ENCODE results near the gene MYOG. TPM values are rescaled to one million over a fixed set of nuclear protein-coding genes. Genes with fewer than 3 reads are reported as not detected.

Gene MYOG
- total RNA-seq, 1 experiment from 2014 or later: not detected

- Mint-ChIP-seq H3K36me3 (ENCODE audit: insufficient read depth, unreplicated experiment) (peaks cover 5% of the 10 kb centered on the region), H3K9me3 (ENCODE audit: unreplicated experiment) (no peaks in the 10 kb centered on the region), H3K4me3 (ENCODE audit: unreplicated experiment) (no peak overlapping the region), H3K4me1 (ENCODE audit: low read depth, unreplicated experiment) (peaks cover 21% of the 10 kb centered on the region), H3K27ac (ENCODE audit: unreplicated experiment) (no peak overlapping the region), H3K27me3 (ENCODE audit: insufficient read depth, unreplicated experiment) (no peaks in the 10 kb centered on the region)
- Histone ChIP-seq H3K36me3 (ENCODE audit: control insufficient read depth, insufficient read depth, low read length) (peaks cover 1% of the 10 kb centered on the region; the same call in 1 of the 2 replicates), H3K9me3 (no peaks in the 10 kb centered on the region), H3K27me3 (replicated peaks; ENCODE audit: control insufficient read depth, insufficient read depth, low read length) (no peaks in the 10 kb centered on the region), H3K4me1 (peaks cover 8% of the 10 kb centered on the region; the same call in 1 of the 2 replicates), H3K4me3 (ENCODE audit: low read depth, low read length) (no peak overlapping the region)
- no peak for DNase-seq
- TF ChIP-seq CTCF (IDR thresholded peaks at IDR 0.05; ENCODE audit: insufficient read depth in 1 of 2, low read depth in 1 of 2, low read length in 1 of 2, severe bottlenecking in 1 of 2, unreplicated experiment in 1 of 2): no peak
- intact Hi-C loops (cut with micrococcal nuclease; ENCODE audit: unreplicated experiment): loop anchor here (5.0 to 10.0 kb wide), 2 partner anchors 46 to 288 kb away; no protein-coding TSS in a partner anchor
- ChIA-PET CTCF (interaction anchor here (0.7 to 2.4 kb wide), 4 partner anchors 82 to 231 kb away, joined by 3 to 11 read pairs (median 6); no protein-coding TSS in a partner anchor), POLR2A (interaction anchor here (0.7 kb wide), 1 partner anchor 30 kb away, joined by 6 read pairs; no protein-coding TSS in a partner anchor)
- no TSS peak for BruUV-seq (replicated peaks)
These were observed 49.3 kb downstream of the MYOG start for GRCh38 chr1:203036537-203036936.

GRCh38 chr1:203036135-203036534 is 49.7 kb downstream of the MYOG start:
- H3K4me3 ChIP-seq (ENCODE audit: low read depth, low read length): no peak overlapping the region
- no peaks in the 10 kb centered on the region for H3K27me3 ChIP-seq (replicated peaks; ENCODE audit: control insufficient read depth, insufficient read depth, low read length)
- Mint-ChIP-seq H3K27me3 (ENCODE audit: insufficient read depth, unreplicated experiment) (no peaks in the 10 kb centered on the region), H3K36me3 (ENCODE audit: insufficient read depth, unreplicated experiment) (peaks cover 5% of the 10 kb centered on the region), H3K9me3 (ENCODE audit: unreplicated experiment) (no peaks in the 10 kb centered on the region), H3K4me1 (ENCODE audit: low read depth, unreplicated experiment) (peaks cover 20% of the 10 kb centered on the region), H3K4me3 (ENCODE audit: unreplicated experiment) (no peak overlapping the region), H3K27ac (ENCODE audit: unreplicated experiment) (no peak overlapping the region)
- BruUV-seq (replicated peaks): no TSS peak
- CTCF ChIA-PET: interaction anchor here (0.7 to 2.4 kb wide), 4 partner anchors 82 to 231 kb away, joined by 3 to 11 read pairs (median 6); no protein-coding TSS in a partner anchor
- peaks cover 1% of the 10 kb centered on the region; the same call in 1 of the 2 replicates for H3K36me3 ChIP-seq (ENCODE audit: control insufficient read depth, insufficient read depth, low read length)
- DNase-seq: no peak
- intact Hi-C loops (cut with micrococcal nuclease; ENCODE audit: unreplicated experiment): loop anchor here (5.0 to 10.0 kb wide), 2 partner anchors 46 to 289 kb away; no protein-coding TSS in a partner anchor
- POLR2A ChIA-PET: interaction anchor here (0.7 kb wide), 1 partner anchor 29 kb away, joined by 6 read pairs; no protein-coding TSS in a partner anchor
- no peaks in the 10 kb centered on the region for H3K9me3 ChIP-seq
- peaks cover 8% of the 10 kb centered on the region; the same call in 1 of the 2 replicates for H3K4me1 ChIP-seq
- TF ChIP-seq CTCF (IDR thresholded peaks at IDR 0.05; ENCODE audit: insufficient read depth in 1 of 2, low read depth in 1 of 2, low read length in 1 of 2, severe bottlenecking in 1 of 2, unreplicated experiment in 1 of 2): no peak

- Histone ChIP-seq H3K27me3 (replicated peaks; ENCODE audit: control insufficient read depth, insufficient read depth, low read length) (no peaks in the 10 kb centered on the region), H3K9me3 (no peaks in the 10 kb centered on the region), H3K4me1 (peaks cover 5% of the 10 kb centered on the region; the same call in 1 of the 2 replicates), H3K4me3 (ENCODE audit: low read depth, low read length) (no peak overlapping the region), H3K36me3 (ENCODE audit: control insufficient read depth, insufficient read depth, low read length) (peaks cover 1% of the 10 kb centered on the region; the same call in 1 of the 2 replicates)
- CTCF ChIA-PET: interaction anchor here (0.7 to 2.4 kb wide), 5 partner anchors 61 to 232 kb away, joined by 3 to 11 read pairs (median 7); partner anchors contain the start of gene ADORA1
- no peaks in the 10 kb centered on the region for H3K9me3 Mint-ChIP-seq (ENCODE audit: unreplicated experiment)
- H3K27me3 Mint-ChIP-seq (ENCODE audit: insufficient read depth, unreplicated experiment): no peaks in the 10 kb centered on the region
- POLR2A ChIA-PET: interaction anchor here (0.7 kb wide), 1 partner anchor 29 kb away, joined by 6 read pairs; no protein-coding TSS in a partner anchor
- intact Hi-C loops (cut with micrococcal nuclease; ENCODE audit: unreplicated experiment): loop anchor here (5.0 to 10.0 kb wide), 2 partner anchors 47 to 289 kb away; no protein-coding TSS in a partner anchor
- TF ChIP-seq CTCF (IDR thresholded peaks at IDR 0.05; ENCODE audit: insufficient read depth in 1 of 2, low read depth in 1 of 2, low read length in 1 of 2, severe bottlenecking in 1 of 2, unreplicated experiment in 1 of 2): no peak
- BruUV-seq (replicated peaks): no TSS peak
- H3K4me1 Mint-ChIP-seq (ENCODE audit: low read depth, unreplicated experiment): peaks cover 12% of the 10 kb centered on the region
- H3K27ac Mint-ChIP-seq (ENCODE audit: unreplicated experiment): no peak overlapping the region
- DNase-seq: no peak
- H3K36me3 Mint-ChIP-seq (ENCODE audit: insufficient read depth, unreplicated experiment): peaks cover 5% of the 10 kb centered on the region
- H3K4me3 Mint-ChIP-seq (ENCODE audit: unreplicated experiment): no peak overlapping the region
These were observed 50.5 kb downstream of the MYOG start for GRCh38 chr1:203035111-203036000.

All from Caco-2 (cell line).